Activated naive CD4-positive, alpha-beta T cell treated with anti-CD3 and anti-CD28 coated beads, Interleukin-2, amount 10 ng/mL, durations not matched to agents 7 days and 5 days (primary cell): ENCODE results near the gene GMDS.

ENCODE experiments used
- CTCF ChIA-PET: fragments of 350-600 bp; sonication (Branson Sonifier 250); formaldehyde crosslinking; loops from one replicate; lab custom pipeline; 2021; ENCODE audit warnings: antibody characterized with exemption; lab: Charles Lee
- DNase-seq: peaks from one replicate; pipeline ENCODE4 v3.0.0-alpha.2; 2020
- H3K27ac Mint-ChIP-seq: one replicate; pipeline ENCODE4 v1.8.0; 2021; ENCODE audit warnings: mild to moderate bottlenecking, moderate library complexity, mixed read lengths
- H3K27me3 Mint-ChIP-seq: one replicate; pipeline ENCODE4 v1.8.0; 2021; ENCODE audit warnings: mild to moderate bottlenecking, mixed read lengths
- H3K36me3 Mint-ChIP-seq: one replicate; pipeline ENCODE4 v1.8.0; 2021; ENCODE audit warnings: mixed read lengths
- H3K4me1 Mint-ChIP-seq: one replicate; pipeline ENCODE4 v1.8.0; 2021; ENCODE audit warnings: mixed read lengths
- H3K4me3 Mint-ChIP-seq: one replicate; pipeline ENCODE4 v1.8.0; 2021; ENCODE audit warnings: mild to moderate bottlenecking, moderate library complexity, mixed read lengths
- H3K9me3 Mint-ChIP-seq: one replicate; pipeline ENCODE4 v1.8.0; 2021; ENCODE audit warnings: mixed read lengths

GMDS gene

GRCh38 chr6:1709234-1709641, 536.2 kb downstream of the GMDS start:
- H3K4me3 Mint-ChIP-seq, result no peak overlapping the region
- CTCF ChIA-PET, result no interaction called here
- no peaks in the 10 kb centered on the region for H3K36me3 Mint-ChIP-seq

GRCh38 chr6:1708820-1709219, 536.6 kb downstream of the GMDS start:
- CTCF ChIA-PET, result no interaction called here
- no peaks in the 10 kb centered on the region for H3K36me3 Mint-ChIP-seq
- H3K4me1 Mint-ChIP-seq, result no peaks in the 10 kb centered on the region
- no peaks in the 10 kb centered on the region for H3K9me3 Mint-ChIP-seq
- H3K27me3 Mint-ChIP-seq, result no peaks in the 10 kb centered on the region
- H3K4me3 Mint-ChIP-seq, result no peak overlapping the region
- DNase-seq, result no peak
- H3K27ac Mint-ChIP-seq, result no peak overlapping the region

More at GRCh38 chr6:1709234-1709641, 536.2 kb downstream of the GMDS start:
- no peak overlapping the region for H3K27ac Mint-ChIP-seq
- no peaks in the 10 kb centered on the region for H3K9me3 Mint-ChIP-seq
- H3K27me3 Mint-ChIP-seq, result no peaks in the 10 kb centered on the region
- DNase-seq, result no peak
- H3K4me1 Mint-ChIP-seq, result no peaks in the 10 kb centered on the region

GRCh38 chr6:1708122-1708521, 537.3 kb downstream of the GMDS start:
- H3K9me3 Mint-ChIP-seq, result no peaks in the 10 kb centered on the region
- no peak overlapping the region for H3K4me3 Mint-ChIP-seq
- DNase-seq, result no peak
- CTCF ChIA-PET, result no interaction called here
- no peaks in the 10 kb centered on the region for H3K4me1 Mint-ChIP-seq
- no peak overlapping the region for H3K27ac Mint-ChIP-seq
- H3K36me3 Mint-ChIP-seq, result no peaks in the 10 kb centered on the region
- no peaks in the 10 kb centered on the region for H3K27me3 Mint-ChIP-seq

GRCh38 chr6:1705630-1706029, 539.8 kb downstream of the GMDS start:
- H3K4me1 Mint-ChIP-seq, result no peaks in the 10 kb centered on the region
- no peak overlapping the region for H3K4me3 Mint-ChIP-seq
- H3K27me3 Mint-ChIP-seq, result no peaks in the 10 kb centered on the region
- CTCF ChIA-PET, result no interaction called here
- H3K36me3 Mint-ChIP-seq, result no peaks in the 10 kb centered on the region
- H3K9me3 Mint-ChIP-seq, result no peaks in the 10 kb centered on the region
- no peak for DNase-seq
- no peak overlapping the region for H3K27ac Mint-ChIP-seq

GRCh38 chr6:1705183-1705582, 540.2 kb downstream of the GMDS start:
- no peaks in the 10 kb centered on the region for H3K27me3 Mint-ChIP-seq
- no peak overlapping the region for H3K4me3 Mint-ChIP-seq
- no peaks in the 10 kb centered on the region for H3K4me1 Mint-ChIP-seq
- H3K27ac Mint-ChIP-seq, result no peak overlapping the region
- no peak for DNase-seq
- no peaks in the 10 kb centered on the region for H3K9me3 Mint-ChIP-seq
- no peaks in the 10 kb centered on the region for H3K36me3 Mint-ChIP-seq
- CTCF ChIA-PET, result no interaction called here

- no peaks in the 10 kb centered on the region for H3K36me3 Mint-ChIP-seq
- CTCF ChIA-PET, result no interaction called here
- H3K27ac Mint-ChIP-seq, result no peak overlapping the region
- H3K4me1 Mint-ChIP-seq, result no peaks in the 10 kb centered on the region
- no peaks in the 10 kb centered on the region for H3K9me3 Mint-ChIP-seq
- no peaks in the 10 kb centered on the region for H3K27me3 Mint-ChIP-seq
- DNase-seq, result no peak
- no peak overlapping the region for H3K4me3 Mint-ChIP-seq
Measured at GRCh38 chr6:1704711-1705110, 540.7 kb downstream of the GMDS start.

GRCh38 chr6:1703923-1704322, 541.5 kb downstream of the GMDS start:
- H3K27me3 Mint-ChIP-seq, result no peaks in the 10 kb centered on the region
- H3K4me1 Mint-ChIP-seq, result no peaks in the 10 kb centered on the region
- no peak overlapping the region for H3K27ac Mint-ChIP-seq
- no peak overlapping the region for H3K4me3 Mint-ChIP-seq
- no peaks in the 10 kb centered on the region for H3K9me3 Mint-ChIP-seq
- CTCF ChIA-PET, result no interaction called here
- no peaks in the 10 kb centered on the region for H3K36me3 Mint-ChIP-seq
- no peak for DNase-seq

GRCh38 chr6:1703091-1703855, 542.1 kb downstream of the GMDS start:
- Mint-ChIP-seq H3K9me3 (no peaks in the 10 kb centered on the region), H3K27me3 (no peaks in the 10 kb centered on the region), H3K4me3 (no peak overlapping the region), H3K36me3 (no peaks in the 10 kb centered on the region), H3K27ac (no peak overlapping the region), H3K4me1 (no peaks in the 10 kb centered on the region)
- CTCF ChIA-PET, result no interaction called here
- no peak for DNase-seq

GRCh38 chr6:1702580-1703051, 542.8 kb downstream of the GMDS start:
- Mint-ChIP-seq H3K36me3 (no peaks in the 10 kb centered on the region), H3K9me3 (no peaks in the 10 kb centered on the region), H3K4me3 (no peak overlapping the region), H3K27ac (no peak overlapping the region), H3K27me3 (no peaks in the 10 kb centered on the region), H3K4me1 (no peaks in the 10 kb centered on the region)
- CTCF ChIA-PET, result no interaction called here
- no peak for DNase-seq

GRCh38 chr6:1701668-1702353, 543.6 kb downstream of the GMDS start:
- no peak for DNase-seq
- Mint-ChIP-seq H3K9me3 (no peaks in the 10 kb centered on the region), H3K4me3 (no peak overlapping the region), H3K4me1 (no peaks in the 10 kb centered on the region), H3K36me3 (no peaks in the 10 kb centered on the region), H3K27ac (no peak overlapping the region), H3K27me3 (no peaks in the 10 kb centered on the region)
- CTCF ChIA-PET, result no interaction called here

- no peak overlapping the region for H3K27ac Mint-ChIP-seq
- H3K4me3 Mint-ChIP-seq, result no peak overlapping the region
- CTCF ChIA-PET, result no interaction called here
- no peak for DNase-seq
- peaks cover 2% of the 10 kb centered on the region for H3K36me3 Mint-ChIP-seq
- no peaks in the 10 kb centered on the region for H3K9me3 Mint-ChIP-seq
- H3K27me3 Mint-ChIP-seq, result no peaks in the 10 kb centered on the region
- no peaks in the 10 kb centered on the region for H3K4me1 Mint-ChIP-seq
Measured at GRCh38 chr6:1700278-1700967, 545.0 kb downstream of the GMDS start.

- Mint-ChIP-seq H3K27ac (no peak overlapping the region), H3K9me3 (no peaks in the 10 kb centered on the region), H3K27me3 (no peaks in the 10 kb centered on the region), H3K4me1 (no peaks in the 10 kb centered on the region), H3K4me3 (no peak overlapping the region), H3K36me3 (peaks cover 2% of the 10 kb centered on the region)
- DNase-seq, result no peak
- CTCF ChIA-PET, result no interaction called here
Measured at GRCh38 chr6:1698527-1698926, 546.9 kb downstream of the GMDS start.

- H3K4me3 Mint-ChIP-seq, result no peak overlapping the region
- CTCF ChIA-PET, result no interaction called here
- peaks cover 2% of the 10 kb centered on the region for H3K36me3 Mint-ChIP-seq
- no peaks in the 10 kb centered on the region for H3K9me3 Mint-ChIP-seq
- H3K27ac Mint-ChIP-seq, result no peak overlapping the region
- H3K4me1 Mint-ChIP-seq, result no peaks in the 10 kb centered on the region
- peaks cover 3% of the 10 kb centered on the region for H3K27me3 Mint-ChIP-seq
- no peak for DNase-seq
Measured at GRCh38 chr6:1697688-1698351, 547.6 kb downstream of the GMDS start.

GRCh38 chr6:1696463-1696850, 548.9 kb downstream of the GMDS start:
- DNase-seq, result no peak
- H3K36me3 Mint-ChIP-seq, result peaks cover 2% of the 10 kb centered on the region
- peaks cover 3% of the 10 kb centered on the region for H3K27me3 Mint-ChIP-seq
- CTCF ChIA-PET, result no interaction called here
- H3K4me3 Mint-ChIP-seq, result no peak overlapping the region
- H3K4me1 Mint-ChIP-seq, result no peaks in the 10 kb centered on the region
- H3K27ac Mint-ChIP-seq, result no peak overlapping the region
- no peaks in the 10 kb centered on the region for H3K9me3 Mint-ChIP-seq
